K562 (cell line): ENCODE results near the gene CHD6. TPM values are rescaled to one million over a fixed set of nuclear protein-coding genes. Genes with fewer than 3 reads are reported as not detected.
A peak's percentile ranks its signal among the peaks of the same experiment; 100 is the strongest.

Experiments
- BCL6 ChIP-seq: fragments of 250-450 bp; sonication (Bioruptor Pico); IDR thresholded peaks from 2 replicates; pipeline ENCODE4 v1.4.0; 2020
- BRD4 ChIP-seq: fragments of 200-600 bp; sonication (generic); IDR thresholded peaks from 2 replicates; pipeline ENCODE4 v1.6.1; 2017; ENCODE audit warnings: inconsistent platforms
- CBFB ChIP-seq: sonication (generic); formaldehyde crosslinking; IDR thresholded peaks from 2 replicates; pipeline ENCODE4 v1.4.0; 2020; ENCODE audit warnings: mild to moderate bottlenecking, missing genetic modification reagents
- RNF2 ChIP-seq: sonication (generic); IDR thresholded peaks from 2 replicates; pipeline ENCODE4 v1.6.1; 2016
- SIN3A ChIP-seq, 2 experiments: fragments of 150-350 bp in 1 of 2; IDR thresholded peaks; 2 replicates each; pipeline ENCODE4 v1.6.1; 2011 to 2016; ENCODE audit warnings: borderline replicate concordance in 2 of 2, low read depth in 2 of 2, low read length in 2 of 2, mild to moderate bottlenecking in 2 of 2, moderate library complexity in 2 of 2; ENCODE audit not compliant: control insufficient read depth in 1 of 2
- SIX5 ChIP-seq, 2 experiments: IDR thresholded peaks; 2 replicates each; pipeline ENCODE4 v1.6.1; 2011; ENCODE audit warnings: low read length in 2 of 2, borderline replicate concordance in 1 of 2, low read depth in 1 of 2, mild to moderate bottlenecking in 1 of 2, moderate library complexity in 1 of 2; ENCODE audit not compliant: insufficient read depth in 1 of 2
- ZNF263 ChIP-seq: sonication (generic); formaldehyde crosslinking; IDR thresholded peaks from 2 replicates; pipeline ENCODE4 v1.8.0; 2022; ENCODE audit warnings: mild to moderate bottlenecking, missing genetic modification reagents, borderline replicate concordance
- ZNF57 ChIP-seq: fragments of 450-650 bp; formaldehyde crosslinking; IDR thresholded peaks from 2 replicates; pipeline ENCODE4 v1.4.0; 2020; ENCODE audit warnings: mild to moderate bottlenecking, moderate library complexity
- polyA plus RNA-seq, 8 experiments: library from polyadenylated mRNA; depleted of rRNA in 4 of 8; stranded (reverse) in 5 of 8; unstranded in 3 of 8; fragments of >200 nt; fragmentation: Nextera tagmentation in 2 of 8; fragmentation: Illumina TruSeq in 1 of 8; extraction: Ambion mirVana in 2 of 8; extraction: Trizol in 1 of 8; gene quantifications; 2 replicates each; pipeline versions ENCODE4 v1.2.1 to v1.2.3, GENCODE V29; 2011 to 2014; ENCODE audit warnings: inconsistent platforms in 1 of 8, missing spikeins in 1 of 8
- total RNA-seq, 7 experiments: library from RNA; depleted of rRNA in 6 of 7; stranded (reverse); fragments of >200 nt in 6 of 7; fragmentation: Illumina TruSeq in 2 of 7; extraction: Trizol in 2 of 7; gene quantifications; 2 replicates each; pipeline versions ENCODE4 v1.2.1 to v1.2.3, GENCODE V29; 2011 to 2021; ENCODE audit warnings: low replicate concordance in 1 of 7
- TF ChIP-seq, protein P1 (sequence below), 3 experiments: fragments of 200-800 bp in 1 of 3; fragments of 250-450 bp in 1 of 3; fragments of 450-650 bp in 1 of 3; sonication (Bioruptor Pico) in 1 of 3; sonication (Bioruptor generic) in 1 of 3; formaldehyde crosslinking in 1 of 3; IDR thresholded peaks; 2 replicates each; pipeline versions ENCODE4 v1.6.1 to v1.8.0; 2016 to 2022; ENCODE audit warnings: mild to moderate bottlenecking in 2 of 3, missing genetic modification characterization in 2 of 3, missing compliant biosample characterization in 1 of 3, moderate library complexity in 1 of 3
- TF ChIP-seq, protein P2 (sequence below): IDR thresholded peaks from 3 replicates; pipeline ENCODE4 v1.6.1; 2011; ENCODE audit warnings: borderline replicate concordance, mild to moderate bottlenecking; ENCODE audit not compliant: insufficient read length, insufficient read depth
- TF ChIP-seq, protein P3 (sequence below): sonication (generic); formaldehyde crosslinking; IDR thresholded peaks from 2 replicates; pipeline ENCODE4 v1.8.0; 2022; ENCODE audit warnings: missing genetic modification reagents, mild to moderate bottlenecking, borderline replicate concordance
- TF ChIP-seq, protein P4 (sequence below): sonication (generic); formaldehyde crosslinking; IDR thresholded peaks from 2 replicates; pipeline ENCODE4 v1.8.0; 2022; ENCODE audit warnings: missing genetic modification reagents, mild to moderate bottlenecking, moderate library complexity, borderline replicate concordance
- TF ChIP-seq, protein P5 (sequence below): fragments of 200-800 bp; sonication (Bioruptor generic); IDR thresholded peaks from 2 replicates; pipeline ENCODE4 v1.6.1; 2017; ENCODE audit warnings: missing genetic modification characterization, missing compliant biosample characterization
- TF ChIP-seq, protein P6 (sequence below): fragments of 250-450 bp; sonication (Bioruptor Pico); IDR thresholded peaks from 2 replicates; pipeline ENCODE4 v1.4.0; 2020

The CHD6 gene
- total and polyA plus RNA-seq, 9 of the 15 experiments (the other 6 are each of a cell fraction or from before 2014, with no cell fraction given), result 3.9 to 24.2 (median 12.8) TPM

DNA sequence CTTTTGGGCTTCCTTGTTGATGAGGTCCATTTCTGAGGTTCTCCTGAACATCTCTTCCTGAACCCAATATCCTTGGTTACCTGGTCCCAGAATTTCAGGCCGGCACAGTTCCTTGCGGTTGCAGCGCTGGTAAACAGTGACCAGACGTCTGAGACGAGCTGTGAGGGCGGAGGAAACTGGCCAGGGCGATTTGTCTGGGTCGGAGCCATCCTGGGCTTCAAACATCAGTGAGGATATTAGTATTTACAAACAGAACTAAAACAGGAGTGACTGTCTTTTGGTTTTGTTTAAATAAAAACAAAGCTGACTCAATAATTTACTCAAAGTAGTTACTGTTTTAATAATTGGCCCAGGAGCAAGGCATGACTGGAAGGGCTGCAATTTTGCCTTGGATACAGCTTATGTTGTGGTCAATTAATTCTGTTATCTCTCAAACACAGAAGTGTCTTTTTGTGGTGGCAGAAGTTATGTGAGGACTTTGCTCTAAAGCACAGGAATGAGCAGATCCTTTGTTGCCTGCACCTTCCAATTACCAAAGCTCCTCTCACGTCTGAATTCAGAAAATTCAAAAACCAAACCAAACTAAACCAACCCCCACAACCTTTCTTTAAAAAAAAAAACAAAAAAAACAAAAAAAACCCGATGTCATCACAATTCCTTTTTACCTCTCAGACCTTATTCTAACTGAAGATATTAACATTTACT lies 192.8 kb downstream of the CHD6 start (continued):
- TF ChIP-seq, protein P1, sequence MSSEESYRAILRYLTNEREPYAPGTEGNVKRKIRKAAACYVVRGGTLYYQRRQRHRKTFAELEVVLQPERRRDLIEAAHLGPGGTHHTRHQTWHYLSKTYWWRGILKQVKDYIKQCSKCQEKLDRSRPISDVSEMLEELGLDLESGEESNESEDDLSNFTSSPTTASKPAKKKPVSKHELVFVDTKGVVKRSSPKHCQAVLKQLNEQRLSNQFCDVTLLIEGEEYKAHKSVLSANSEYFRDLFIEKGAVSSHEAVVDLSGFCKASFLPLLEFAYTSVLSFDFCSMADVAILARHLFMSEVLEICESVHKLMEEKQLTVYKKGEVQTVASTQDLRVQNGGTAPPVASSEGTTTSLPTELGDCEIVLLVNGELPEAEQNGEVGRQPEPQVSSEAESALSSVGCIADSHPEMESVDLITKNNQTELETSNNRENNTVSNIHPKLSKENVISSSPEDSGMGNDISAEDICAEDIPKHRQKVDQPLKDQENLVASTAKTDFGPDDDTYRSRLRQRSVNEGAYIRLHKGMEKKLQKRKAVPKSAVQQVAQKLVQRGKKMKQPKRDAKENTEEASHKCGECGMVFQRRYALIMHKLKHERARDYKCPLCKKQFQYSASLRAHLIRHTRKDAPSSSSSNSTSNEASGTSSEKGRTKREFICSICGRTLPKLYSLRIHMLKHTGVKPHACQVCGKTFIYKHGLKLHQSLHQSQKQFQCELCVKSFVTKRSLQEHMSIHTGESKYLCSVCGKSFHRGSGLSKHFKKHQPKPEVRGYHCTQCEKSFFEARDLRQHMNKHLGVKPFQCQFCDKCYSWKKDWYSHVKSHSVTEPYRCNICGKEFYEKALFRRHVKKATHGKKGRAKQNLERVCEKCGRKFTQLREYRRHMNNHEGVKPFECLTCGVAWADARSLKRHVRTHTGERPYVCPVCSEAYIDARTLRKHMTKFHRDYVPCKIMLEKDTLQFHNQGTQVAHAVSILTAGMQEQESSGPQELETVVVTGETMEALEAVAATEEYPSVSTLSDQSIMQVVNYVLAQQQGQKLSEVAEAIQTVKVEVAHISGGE (CRISPR knock-in tag; IDR thresholded peaks at IDR 0.05), result 0 out of 6 replicates have a peak, but pooled peaks of 1 of the 3 experiments have one; percentile 34
- TF ChIP-seq BCL6 (CRISPR knock-in tag) (no peak), ZNF57 (no peak), SIX5 (IDR thresholded peaks at IDR 0.05; ENCODE audit: borderline replicate concordance in 1 of 2, insufficient read depth in 1 of 2, low read depth in 1 of 2, low read length in 2 of 2) (no peak), CBFB (CRISPR knock-in tag) (peak; percentile 81), SIN3A (IDR thresholded peaks at IDR 0.05; ENCODE audit: borderline replicate concordance in 2 of 2, control insufficient read depth in 1 of 2, low read depth in 2 of 2, low read length in 2 of 2) (no peak), BRD4 (no peak), ZNF263 (CRISPR knock-in tag) (no peak), RNF2 (peak; percentile 56; the same call in 1 of the 2 replicates)
- TF ChIP-seq, protein P2, sequence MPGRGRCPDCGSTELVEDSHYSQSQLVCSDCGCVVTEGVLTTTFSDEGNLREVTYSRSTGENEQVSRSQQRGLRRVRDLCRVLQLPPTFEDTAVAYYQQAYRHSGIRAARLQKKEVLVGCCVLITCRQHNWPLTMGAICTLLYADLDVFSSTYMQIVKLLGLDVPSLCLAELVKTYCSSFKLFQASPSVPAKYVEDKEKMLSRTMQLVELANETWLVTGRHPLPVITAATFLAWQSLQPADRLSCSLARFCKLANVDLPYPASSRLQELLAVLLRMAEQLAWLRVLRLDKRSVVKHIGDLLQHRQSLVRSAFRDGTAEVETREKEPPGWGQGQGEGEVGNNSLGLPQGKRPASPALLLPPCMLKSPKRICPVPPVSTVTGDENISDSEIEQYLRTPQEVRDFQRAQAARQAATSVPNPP, result no peak
- TF ChIP-seq, protein P3, sequence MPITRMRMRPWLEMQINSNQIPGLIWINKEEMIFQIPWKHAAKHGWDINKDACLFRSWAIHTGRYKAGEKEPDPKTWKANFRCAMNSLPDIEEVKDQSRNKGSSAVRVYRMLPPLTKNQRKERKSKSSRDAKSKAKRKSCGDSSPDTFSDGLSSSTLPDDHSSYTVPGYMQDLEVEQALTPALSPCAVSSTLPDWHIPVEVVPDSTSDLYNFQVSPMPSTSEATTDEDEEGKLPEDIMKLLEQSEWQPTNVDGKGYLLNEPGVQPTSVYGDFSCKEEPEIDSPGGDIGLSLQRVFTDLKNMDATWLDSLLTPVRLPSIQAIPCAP (CRISPR knock-in tag), result no peak
- TF ChIP-seq, protein P4, sequence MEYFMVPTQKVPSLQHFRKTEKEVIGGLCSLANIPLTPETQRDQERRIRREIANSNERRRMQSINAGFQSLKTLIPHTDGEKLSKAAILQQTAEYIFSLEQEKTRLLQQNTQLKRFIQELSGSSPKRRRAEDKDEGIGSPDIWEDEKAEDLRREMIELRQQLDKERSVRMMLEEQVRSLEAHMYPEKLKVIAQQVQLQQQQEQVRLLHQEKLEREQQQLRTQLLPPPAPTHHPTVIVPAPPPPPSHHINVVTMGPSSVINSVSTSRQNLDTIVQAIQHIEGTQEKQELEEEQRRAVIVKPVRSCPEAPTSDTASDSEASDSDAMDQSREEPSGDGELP (CRISPR knock-in tag), result 0 out of 2 replicates have a peak, but pooled peaks have one; percentile 16
- TF ChIP-seq, protein P5, sequence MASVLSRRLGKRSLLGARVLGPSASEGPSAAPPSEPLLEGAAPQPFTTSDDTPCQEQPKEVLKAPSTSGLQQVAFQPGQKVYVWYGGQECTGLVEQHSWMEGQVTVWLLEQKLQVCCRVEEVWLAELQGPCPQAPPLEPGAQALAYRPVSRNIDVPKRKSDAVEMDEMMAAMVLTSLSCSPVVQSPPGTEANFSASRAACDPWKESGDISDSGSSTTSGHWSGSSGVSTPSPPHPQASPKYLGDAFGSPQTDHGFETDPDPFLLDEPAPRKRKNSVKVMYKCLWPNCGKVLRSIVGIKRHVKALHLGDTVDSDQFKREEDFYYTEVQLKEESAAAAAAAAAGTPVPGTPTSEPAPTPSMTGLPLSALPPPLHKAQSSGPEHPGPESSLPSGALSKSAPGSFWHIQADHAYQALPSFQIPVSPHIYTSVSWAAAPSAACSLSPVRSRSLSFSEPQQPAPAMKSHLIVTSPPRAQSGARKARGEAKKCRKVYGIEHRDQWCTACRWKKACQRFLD (CRISPR knock-in tag), result no peak
- TF ChIP-seq, protein P6, sequence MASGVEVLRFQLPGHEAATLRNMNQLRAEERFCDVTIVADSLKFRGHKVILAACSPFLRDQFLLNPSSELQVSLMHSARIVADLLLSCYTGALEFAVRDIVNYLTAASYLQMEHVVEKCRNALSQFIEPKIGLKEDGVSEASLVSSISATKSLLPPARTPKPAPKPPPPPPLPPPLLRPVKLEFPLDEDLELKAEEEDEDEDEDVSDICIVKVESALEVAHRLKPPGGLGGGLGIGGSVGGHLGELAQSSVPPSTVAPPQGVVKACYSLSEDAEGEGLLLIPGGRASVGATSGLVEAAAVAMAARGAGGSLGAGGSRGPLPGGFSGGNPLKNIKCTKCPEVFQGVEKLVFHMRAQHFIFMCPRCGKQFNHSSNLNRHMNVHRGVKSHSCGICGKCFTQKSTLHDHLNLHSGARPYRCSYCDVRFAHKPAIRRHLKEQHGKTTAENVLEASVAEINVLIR (CRISPR knock-in tag), result no peak
